SH-SY5Y (cell line): ENCODE measurements around the gene RNF183.

Experiments
- GATA2 ChIP-seq: IDR thresholded peaks from 2 replicates; pipeline ENCODE4 v1.6.1; 2011; ENCODE audit warnings: mild to moderate bottlenecking, low read depth, low read length
- GATA3 ChIP-seq: IDR thresholded peaks from 2 replicates; pipeline ENCODE4 v1.6.1; 2011; ENCODE audit warnings: low read depth, mild to moderate bottlenecking, low read length, moderate library complexity

DNA sequence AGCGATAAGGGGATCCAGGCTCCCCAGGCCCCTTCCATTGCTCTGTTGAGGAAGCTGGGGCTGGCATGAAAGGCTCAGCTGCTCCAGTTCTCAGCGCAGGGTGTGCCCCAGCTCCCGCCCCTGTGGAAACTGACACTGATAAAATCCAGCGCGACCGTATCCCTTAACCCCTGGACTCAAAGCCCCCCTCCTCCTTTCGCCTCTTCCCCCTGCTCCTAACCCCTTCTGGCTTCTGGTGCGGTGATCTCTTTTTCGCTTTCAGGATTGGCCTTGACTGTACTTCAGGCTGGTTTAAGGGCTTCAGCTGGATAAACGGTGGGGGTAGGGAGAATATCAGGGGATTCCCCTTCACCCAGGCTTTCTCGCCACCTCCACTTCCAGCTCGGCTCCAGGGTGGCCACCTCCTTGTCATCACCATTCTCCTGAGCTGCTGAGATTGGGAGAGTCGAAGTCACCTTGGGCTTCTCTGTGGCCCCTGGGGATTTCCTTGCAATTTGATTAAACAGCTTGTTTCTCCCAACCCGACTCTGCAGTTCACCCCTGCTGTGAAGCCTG lies 47.0 kb upstream of the RNF183 start:
- TF ChIP-seq GATA2 (no peak), GATA3 (no peak)
